ENCODE results near the gene RAMACL. TPM values are rescaled to one million over a fixed set of nuclear protein-coding genes. Genes with fewer than 3 reads are reported as not detected.

The RAMACL gene
- total and polyA plus RNA-seq, 2 of the 13 experiments (the other 11 are each of a cell fraction or from before 2014, with no cell fraction given): 0.09 to 0.29 TPM

DNA sequence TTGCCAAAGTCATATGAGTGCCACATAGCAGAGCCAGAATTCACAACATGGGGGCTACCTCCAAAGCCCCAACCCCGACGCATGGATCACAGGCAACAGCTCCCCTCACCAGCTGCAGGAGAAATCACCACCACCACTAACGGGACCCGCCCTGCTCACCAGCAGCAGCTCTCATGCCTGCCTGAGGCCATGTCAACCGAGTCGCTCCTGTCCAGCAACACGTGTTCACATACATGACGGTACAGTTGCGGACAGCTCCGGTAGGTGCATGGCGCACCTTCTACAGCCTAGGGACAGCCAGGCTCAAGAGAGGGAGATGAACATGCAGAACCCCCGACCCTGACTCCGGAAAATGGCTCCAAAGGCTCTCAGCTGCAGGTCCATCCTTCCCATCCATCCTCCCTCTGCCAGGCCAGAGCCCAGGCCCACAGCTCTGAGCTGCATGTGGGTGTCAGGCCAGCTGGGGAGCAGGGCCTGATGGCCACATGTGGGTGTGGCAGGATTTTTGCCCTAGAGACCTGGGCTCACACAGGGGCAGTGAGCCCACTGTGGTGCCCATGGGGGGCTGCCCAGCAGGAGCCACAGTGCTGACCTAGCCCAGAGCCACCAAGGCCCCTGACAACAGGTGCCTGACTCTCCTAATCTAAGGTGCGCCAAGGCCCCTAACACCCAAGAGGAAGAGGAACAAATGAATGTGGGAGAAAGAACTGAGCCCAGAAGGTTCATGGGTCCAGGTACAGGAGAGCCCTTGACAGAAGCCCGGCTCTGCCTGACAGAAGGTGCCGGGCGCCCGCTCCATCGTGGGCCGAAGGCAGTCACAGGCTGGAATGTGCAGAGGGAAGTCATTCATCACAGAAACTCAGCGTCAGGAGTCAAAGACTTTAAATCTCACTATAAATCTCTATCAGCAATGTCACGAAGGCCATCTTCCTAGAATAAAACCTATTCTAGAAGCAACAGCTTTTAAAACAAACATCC lies 30.1 kb upstream of the RAMACL start (continued):
- TF ChIP-seq ZBTB25 (CRISPR knock-in tag; IDR thresholded peaks at IDR 0.05): no peak
- TF ChIP-seq ZSCAN12 (CRISPR knock-in tag; IDR thresholded peaks at IDR 0.05): no peak

GRCh38 chr6:166615059-166615770 lies 28.7 kb upstream of the RAMACL start:
- WGBS (ENCODE audit: low lambda C conversion rate): 47% methylated on average over 21 of the region's 21 CpGs
- intact Hi-C loops (cut with micrococcal nuclease; ENCODE audit: unreplicated experiment): no loop called here
- DNase-seq (ENCODE audit: low spot score): no peak
- ChIA-PET CTCF (ENCODE audit: low intra/inter-chr PET ratio, low total read pairs) (no interaction called here), POLR2A (no interaction called here)
- Histone ChIP-seq H3K79me2 (ENCODE audit: insufficient read depth, low read length) (no peaks in the 10 kb centered on the region), H3K4me2 (ENCODE audit: low read depth, low read length) (no peak overlapping the region), H4K20me1 (ENCODE audit: insufficient read depth, low read length) (no peaks in the 10 kb centered on the region), H3K4me3 (replicated peaks in 1 of 3; ENCODE audit: insufficient read depth in 1 of 3, low read depth in 2 of 3, low read length in 3 of 3) (no peak overlapping the region), H3K36me3 (replicated peaks in 1 of 2; ENCODE audit: control insufficient read depth in 1 of 2, insufficient read depth in 2 of 2, low read length in 2 of 2) (no peaks in the 10 kb centered on the region), H2AFZ (ENCODE audit: low read length) (no peak overlapping the region), H3K9me3 (ENCODE audit: low read length) (no peaks in the 10 kb centered on the region), H3K27ac (ENCODE audit: extremely low read length, insufficient read depth, low read length) (no peak overlapping the region), H3K4me1 (ENCODE audit: insufficient read depth, low read length) (no peaks in the 10 kb centered on the region), H3K9ac (ENCODE audit: insufficient read depth, low read depth, low read length) (no peak overlapping the region), H3K27me3 (ENCODE audit: control insufficient read depth in 1 of 2, insufficient read depth in 2 of 2, low read length in 2 of 2) (peaks cover 5 to 83% of the 10 kb centered on the region in 2 experiments)
- ATAC-seq: no peak
- BruUV-seq (replicated peaks): no TSS peak
- in situ Hi-C loops (cut with HindIII; ENCODE audit: extremely low pct_ligation_motif_present, low pct_unique_long_range_greater_than_20kb): no loop called here
- no peak for FAIRE-seq
- TF ChIP-seq TSC22D2 (CRISPR knock-in tag; IDR thresholded peaks at IDR 0.05; ENCODE audit: borderline replicate concordance) (no peak), ZMYM3 (CRISPR knock-in tag; IDR thresholded peaks at IDR 0.05) (no peak), HHEX (CRISPR knock-in tag; IDR thresholded peaks at IDR 0.05) (no peak), THYN1 (CRISPR knock-in tag; IDR thresholded peaks at IDR 0.05; ENCODE audit: borderline replicate concordance, low read depth) (no peak), HMGXB4 (CRISPR knock-in tag; IDR thresholded peaks at IDR 0.05; ENCODE audit: borderline replicate concordance in 1 of 2, low read depth in 1 of 2) (no peak), MYC (CRISPR knock-in tag; IDR thresholded peaks at IDR 0.05; ENCODE audit: borderline replicate concordance) (no peak), SNAPC2 (CRISPR knock-in tag; IDR thresholded peaks at IDR 0.05) (no peak), MBNL3 (CRISPR knock-in tag; conservative IDR thresholded peaks at IDR 0.05) (no peak), NCOA1 (CRISPR knock-in tag; IDR thresholded peaks at IDR 0.05) (no peak), MED8 (CRISPR knock-in tag; IDR thresholded peaks at IDR 0.05; ENCODE audit: insufficient replicate concordance) (no peak)
- TF ChIP-seq, protein P1, sequence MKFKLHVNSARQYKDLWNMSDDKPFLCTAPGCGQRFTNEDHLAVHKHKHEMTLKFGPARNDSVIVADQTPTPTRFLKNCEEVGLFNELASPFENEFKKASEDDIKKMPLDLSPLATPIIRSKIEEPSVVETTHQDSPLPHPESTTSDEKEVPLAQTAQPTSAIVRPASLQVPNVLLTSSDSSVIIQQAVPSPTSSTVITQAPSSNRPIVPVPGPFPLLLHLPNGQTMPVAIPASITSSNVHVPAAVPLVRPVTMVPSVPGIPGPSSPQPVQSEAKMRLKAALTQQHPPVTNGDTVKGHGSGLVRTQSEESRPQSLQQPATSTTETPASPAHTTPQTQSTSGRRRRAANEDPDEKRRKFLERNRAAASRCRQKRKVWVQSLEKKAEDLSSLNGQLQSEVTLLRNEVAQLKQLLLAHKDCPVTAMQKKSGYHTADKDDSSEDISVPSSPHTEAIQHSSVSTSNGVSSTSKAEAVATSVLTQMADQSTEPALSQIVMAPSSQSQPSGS (CRISPR knock-in tag; IDR thresholded peaks at IDR 0.05): no peak

Measured in HepG2 (cell line).